GM18907 (cell line): ENCODE measurements around the gene TCF20.

Experiments
- ATAC-seq: cut with Tn5 transposase; IDR thresholded peaks from one replicate; pipeline ENCODE4 v1.9.1; 2021; ENCODE audit warnings: mild to moderate bottlenecking, moderate library complexity; ENCODE audit not compliant: unreplicated experiment

Gene TCF20

GRCh38 chr22:42270510-42271190, at the start of gene TCF20:
Gene TCF20, minus strand, starts transcription at chr22:42270653. Its CDS starts 55,348 bp downstream, at chr22:42215305.
- peak; percentile 63 for ATAC-seq

DNA sequence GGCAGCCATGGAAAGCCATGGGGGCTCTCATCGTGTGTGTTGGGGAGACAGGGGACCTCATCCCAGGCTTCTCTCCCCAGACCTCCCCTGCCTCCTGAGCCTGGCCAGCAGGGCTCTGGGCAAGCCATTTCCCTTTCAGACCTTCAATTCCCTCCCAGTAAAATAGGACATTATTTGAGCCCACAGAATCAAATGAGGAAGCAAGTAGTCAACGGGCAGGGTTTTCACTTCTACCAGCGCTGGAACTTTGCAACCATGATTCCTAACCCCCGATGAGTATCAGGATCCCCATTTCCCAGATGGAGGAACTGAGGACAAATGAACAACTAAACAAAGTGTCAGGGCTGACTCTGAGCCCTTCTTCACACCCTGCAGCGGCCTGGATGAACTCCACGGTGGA, 48.9 kb upstream of the TCF20 start:
- no peak for ATAC-seq

- ATAC-seq, result no peak
Observed at GRCh38 chr22:42318967-42319366, 48.5 kb upstream of the TCF20 start.

GRCh38 chr22:42317691-42318547, 47.5 kb upstream of the TCF20 start:
- no peak for ATAC-seq

DNA sequence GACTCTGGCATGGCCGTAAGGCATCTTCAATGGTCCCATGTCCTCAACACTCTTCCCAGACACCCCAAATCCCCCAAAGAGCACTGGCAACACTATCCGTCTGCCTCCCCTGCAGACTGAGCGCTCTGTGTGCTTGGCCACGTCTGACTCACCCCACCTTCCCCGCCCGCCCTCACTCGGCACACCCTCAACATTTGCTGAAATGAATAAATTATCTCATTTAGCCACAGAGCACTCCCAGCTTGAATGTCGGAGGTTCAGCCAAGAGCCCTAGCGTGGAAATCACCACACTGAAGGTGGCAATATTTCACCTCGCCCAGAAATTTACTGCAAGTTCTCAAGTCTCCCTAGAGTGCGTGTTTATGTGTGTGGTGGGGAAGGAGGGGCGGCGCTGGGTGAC, 46.6 kb upstream of the TCF20 start:
- no peak for ATAC-seq

GRCh38 chr22:42315392-42315756, 44.9 kb upstream of the TCF20 start:
- no peak for ATAC-seq

GRCh38 chr22:42314709-42315391, 44.4 kb upstream of the TCF20 start:
- no peak for ATAC-seq

- ATAC-seq, result no peak
Observed at GRCh38 chr22:42313804-42314581, 43.5 kb upstream of the TCF20 start.

- no peak for ATAC-seq
Observed at GRCh38 chr22:42313204-42313603, 42.8 kb upstream of the TCF20 start.

- ATAC-seq, result no peak
Observed at GRCh38 chr22:42310291-42311015, 40.0 kb upstream of the TCF20 start.

DNA sequence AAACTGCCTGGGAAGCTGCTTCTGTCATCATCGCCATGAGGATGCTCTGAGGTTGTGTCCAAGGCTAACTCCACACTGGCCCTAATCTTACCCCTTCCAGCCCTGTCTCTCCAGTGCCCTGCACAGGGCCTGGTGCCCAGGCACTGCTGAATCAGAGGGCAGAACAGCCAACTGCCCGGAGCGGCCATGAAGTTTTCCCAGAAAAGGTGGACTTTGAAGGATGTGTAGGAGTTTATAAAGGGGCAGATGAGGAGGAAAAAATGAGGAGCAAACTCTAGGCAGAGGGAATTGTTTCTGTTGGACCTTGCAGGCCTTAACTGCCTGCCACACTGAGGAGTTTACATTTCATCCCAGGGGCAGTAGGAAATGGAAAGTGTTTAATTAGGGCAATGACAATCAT, 39.4 kb upstream of the TCF20 start:
- no peak for ATAC-seq

DNA sequence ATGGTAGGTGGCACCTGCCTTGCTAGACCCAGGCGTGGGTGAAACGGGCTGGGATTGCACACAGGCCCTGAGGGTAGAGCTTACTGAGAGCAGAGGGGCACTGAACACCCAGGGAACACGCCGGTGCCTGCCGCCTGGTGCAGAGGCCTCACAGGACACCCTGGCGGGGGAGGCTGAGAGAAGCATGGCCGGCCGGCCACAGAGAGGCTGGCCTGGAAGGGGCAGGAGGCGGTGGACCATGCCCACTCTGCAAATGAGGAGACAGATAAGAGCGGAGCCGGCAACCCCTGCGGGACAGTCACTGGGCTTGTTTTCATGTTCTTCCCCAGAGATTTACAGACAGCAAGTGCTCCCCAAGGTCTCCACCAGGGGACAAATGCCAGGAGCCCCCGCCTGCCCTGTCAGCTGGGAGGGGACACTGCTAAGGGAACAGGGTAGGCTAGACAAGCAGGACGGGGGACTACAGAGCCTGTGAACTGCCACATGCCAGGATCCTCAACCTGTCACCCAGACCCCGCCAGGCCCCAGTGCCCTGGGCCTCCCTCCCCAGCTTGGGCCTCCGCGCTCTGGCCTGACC, 38.5 kb upstream of the TCF20 start:
- no peak for ATAC-seq

DNA sequence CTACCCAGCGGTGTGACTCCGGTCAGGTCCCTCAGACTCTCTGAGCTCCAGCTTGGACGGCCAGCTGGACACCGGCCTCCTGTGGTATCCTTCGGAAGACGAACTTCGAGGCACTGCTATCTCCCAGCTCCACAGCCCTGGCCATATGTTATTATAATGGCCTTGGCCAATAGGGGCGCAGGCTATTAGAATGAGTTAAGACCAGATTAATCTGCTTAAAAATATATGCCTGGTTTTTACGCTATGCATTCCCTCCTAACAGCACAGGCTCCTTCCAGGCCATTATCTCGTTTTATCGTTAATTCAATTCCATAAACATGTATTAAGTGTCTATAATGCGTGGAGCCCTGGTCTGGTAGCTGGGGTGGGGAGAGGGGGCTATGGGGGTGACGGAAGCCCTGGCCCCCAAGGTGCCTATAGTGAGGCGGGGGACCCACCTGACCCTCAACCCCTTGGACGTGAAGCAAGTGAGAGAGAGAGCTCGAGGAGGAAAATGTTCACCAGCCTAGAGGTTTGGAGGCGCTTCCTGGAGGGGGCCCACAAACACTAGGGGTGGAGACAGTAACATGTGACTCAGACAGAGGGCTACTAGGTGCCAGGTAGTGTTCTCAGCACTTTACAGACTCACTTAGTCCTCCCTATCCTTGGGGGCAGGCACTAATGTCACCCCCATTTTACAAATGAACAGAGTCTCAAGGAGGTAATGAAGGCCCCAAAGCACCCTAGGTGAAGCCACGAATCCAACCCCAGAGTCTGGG, 37.5 kb upstream of the TCF20 start:
- ATAC-seq, result no peak

GRCh38 chr22:42306010-42306409, 35.6 kb upstream of the TCF20 start:
- ATAC-seq, result no peak

GRCh38 chr22:42304324-42304790, 33.9 kb upstream of the TCF20 start:
- no peak for ATAC-seq

GRCh38 chr22:42303396-42304323, 33.2 kb upstream of the TCF20 start:
- no peak for ATAC-seq

DNA sequence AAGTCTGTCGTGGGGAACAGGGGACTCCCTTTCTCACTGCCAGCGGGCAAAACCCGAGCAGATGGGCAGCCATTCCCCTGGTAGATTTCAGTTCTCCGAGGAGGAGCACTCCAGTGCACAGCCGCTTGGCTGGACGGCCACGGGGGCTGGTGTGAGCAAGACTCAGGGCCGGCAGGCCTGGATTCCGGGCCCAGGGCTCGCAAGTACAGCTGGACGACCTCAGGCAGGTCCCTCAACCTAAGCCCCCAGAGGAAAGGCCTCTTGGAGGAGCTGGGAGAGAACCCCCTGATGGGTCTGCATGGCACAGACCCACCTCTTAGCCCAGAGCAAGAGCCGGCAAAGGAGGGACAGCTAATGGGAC, 31.3 kb upstream of the TCF20 start:
- ATAC-seq, result no peak

DNA sequence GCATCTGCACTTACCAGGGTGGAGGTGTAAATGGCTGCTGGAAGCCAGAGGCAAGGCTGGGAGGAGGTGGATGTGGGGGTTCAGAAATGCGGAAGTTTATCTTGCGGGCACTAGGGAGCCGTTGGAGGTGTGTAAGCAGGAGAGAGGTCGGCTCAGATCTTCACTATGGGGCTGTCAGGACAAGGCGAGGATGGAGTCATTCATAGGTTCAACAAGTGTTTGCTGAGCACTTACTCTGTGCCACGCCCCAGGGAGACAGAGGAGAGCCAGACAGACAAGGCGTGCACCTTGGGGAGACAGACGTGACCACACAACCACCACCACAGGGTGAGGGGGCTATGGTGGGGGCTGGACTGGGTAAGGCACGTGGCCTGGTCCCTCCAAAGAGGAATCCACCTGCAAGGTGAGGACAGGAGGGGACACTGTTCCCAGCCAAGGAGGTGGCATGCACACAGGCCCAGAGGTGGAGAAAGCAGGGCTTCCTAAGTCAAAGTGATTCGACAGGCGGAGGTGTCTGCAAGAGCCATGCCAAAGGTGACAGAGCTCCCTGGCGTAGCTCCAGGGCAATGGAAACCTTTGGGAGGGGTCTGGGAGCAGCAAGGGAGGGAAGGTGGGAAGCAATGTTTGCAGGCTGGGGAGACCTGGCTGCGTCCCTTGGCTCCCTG, 30.8 kb upstream of the TCF20 start:
- no peak for ATAC-seq
